ENCODE results near the gene SENP6.
"Not testable (repeated sequence)": the region's sequence is repeated elsewhere in the genome, so short reads cannot be mapped to it uniquely, and the experiment has no call there.

Gene SENP6

GRCh38 chr6:75609639-75610590 lies 8.2 kb downstream of the SENP6 start:
- DNase-seq = no peak

GRCh38 chr6:75611011-75611701 lies 9.5 kb downstream of the SENP6 start:
- DNase-seq = no peak

- peak; percentile 37 for DNase-seq
Measured at GRCh38 chr6:75611702-75612375, 10.2 kb downstream of the SENP6 start.

- no peak for DNase-seq
Measured at GRCh38 chr6:75612434-75612833, 10.8 kb downstream of the SENP6 start.

- no peak for DNase-seq
Measured at GRCh38 chr6:75613056-75613501, 11.4 kb downstream of the SENP6 start.

- DNase-seq = no peak
Measured at GRCh38 chr6:75618437-75618836, 16.8 kb downstream of the SENP6 start.

GRCh38 chr6:75619230-75619899 lies 17.7 kb downstream of the SENP6 start:
- no peak for DNase-seq

GRCh38 chr6:75620381-75621304 lies 19.0 kb downstream of the SENP6 start:
- peak; percentile 73 for DNase-seq

GRCh38 chr6:75621846-75622245 lies 20.2 kb downstream of the SENP6 start:
- peak; percentile 85 for DNase-seq

- no peak for DNase-seq
Measured at GRCh38 chr6:75623491-75623890, 21.8 kb downstream of the SENP6 start.

- DNase-seq = no peak
Measured at GRCh38 chr6:75624335-75624734, 22.7 kb downstream of the SENP6 start.

GRCh38 chr6:75624988-75625387 lies 23.3 kb downstream of the SENP6 start:
- DNase-seq = no peak

- DNase-seq = no peak
Measured at GRCh38 chr6:75626561-75626960, 24.9 kb downstream of the SENP6 start.

GRCh38 chr6:75627708-75628107 lies 26.0 kb downstream of the SENP6 start:
- DNase-seq = not testable (repeated sequence)

GRCh38 chr6:75631859-75632635 lies 30.4 kb downstream of the SENP6 start:
- DNase-seq = no peak

- no peak for DNase-seq
Measured at GRCh38 chr6:75633045-75633444, 31.4 kb downstream of the SENP6 start.

GRCh38 chr6:75642311-75642710 lies 40.6 kb downstream of the SENP6 start:
- DNase-seq = no peak

- DNase-seq = no peak
Measured at GRCh38 chr6:75643173-75643572, 41.5 kb downstream of the SENP6 start.

- DNase-seq = no peak
Measured at GRCh38 chr6:75656479-75656878, 54.8 kb downstream of the SENP6 start.

GRCh38 chr6:75657327-75657726 lies 55.6 kb downstream of the SENP6 start:
- DNase-seq = no peak

GRCh38 chr6:75666592-75666991 lies 64.9 kb downstream of the SENP6 start:
- DNase-seq = no peak
